ENCODE results near the gene F10.

Gene F10

DNA sequence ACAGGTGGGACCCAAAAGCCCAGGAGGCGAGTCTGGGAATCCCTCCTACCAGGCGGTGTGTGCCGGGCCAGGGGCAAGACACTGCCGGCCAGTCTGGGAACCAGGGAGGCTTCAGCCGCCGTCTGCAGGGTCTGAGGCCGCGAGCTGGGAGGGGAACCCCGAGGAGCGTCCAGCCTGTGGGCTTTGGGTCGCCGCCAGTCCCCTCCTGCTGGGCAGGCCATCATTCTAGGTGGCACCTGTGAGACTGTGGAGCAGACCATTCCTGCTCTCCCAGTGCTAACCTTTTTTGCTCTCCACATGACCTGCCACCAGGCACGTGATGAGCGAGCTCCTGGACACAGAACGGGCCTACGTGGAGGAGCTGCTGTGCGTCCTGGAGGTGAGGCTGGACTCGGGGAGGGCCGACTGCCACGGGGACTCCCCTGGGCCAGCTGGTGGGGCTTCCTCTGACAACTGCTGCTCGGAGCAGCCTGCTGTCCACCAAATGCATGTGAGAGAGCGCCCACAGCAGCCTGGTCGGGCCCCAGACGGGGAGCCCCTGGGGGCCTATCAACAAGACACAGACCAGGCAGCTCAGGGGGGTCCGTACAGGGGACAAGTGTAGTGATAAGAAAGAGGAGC, 41.6 kb upstream of the F10 start:
- TF ChIP-seq POLR2AphosphoS5 (IDR thresholded peaks at IDR 0.05; ENCODE audit: low read depth, low read length), result no peak
- no peak for TF ChIP-seq POLR2A (IDR thresholded peaks at IDR 0.05; ENCODE audit: low read depth, low read length)
- no peak for TF ChIP-seq TAF1 (IDR thresholded peaks at IDR 0.05; ENCODE audit: borderline replicate concordance, low read depth, low read length)
- no peak for FAIRE-seq
- no peak for DNase-seq (ENCODE audit: insufficient read length)

DNA sequence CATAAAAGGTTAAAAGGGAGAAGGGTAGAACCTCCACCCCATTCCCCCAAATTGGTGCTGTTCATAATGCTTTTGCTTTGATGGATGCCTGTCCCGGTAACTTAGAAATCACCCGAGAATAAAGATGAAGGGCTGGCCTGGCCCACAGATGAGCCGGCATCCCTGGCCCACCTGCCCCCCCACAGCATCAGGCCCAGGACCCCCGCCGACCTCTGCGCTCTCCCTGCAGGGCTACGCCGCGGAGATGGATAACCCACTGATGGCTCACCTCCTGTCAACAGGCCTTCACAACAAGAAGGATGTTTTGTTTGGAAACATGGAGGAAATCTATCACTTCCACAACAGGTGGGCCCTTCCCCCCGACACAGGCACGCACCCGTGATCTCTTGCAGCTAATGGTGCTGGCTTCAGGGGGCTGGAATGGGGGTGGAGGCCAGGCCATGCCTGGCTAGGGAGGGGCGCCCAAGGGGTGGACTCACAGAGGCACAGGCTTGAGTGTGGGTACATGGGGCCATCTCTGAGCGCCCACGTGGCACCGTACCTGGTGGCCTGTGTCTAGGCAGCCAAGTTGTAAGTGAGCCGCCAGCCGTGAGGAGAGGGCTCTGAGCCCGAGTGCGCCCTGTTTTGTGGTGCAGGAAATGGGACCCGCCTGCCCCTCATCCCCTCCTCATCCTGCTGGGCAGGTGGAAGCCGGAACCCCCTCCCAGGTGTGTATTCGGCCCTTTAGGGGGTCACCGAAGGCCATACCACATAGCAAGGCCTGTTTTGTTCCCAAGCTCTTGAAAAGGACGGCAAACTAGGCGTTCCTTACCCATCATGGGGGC, 40.2 kb upstream of the F10 start:
- TF ChIP-seq POLR2AphosphoS5 (IDR thresholded peaks at IDR 0.05; ENCODE audit: low read depth, low read length) (no peak), TAF1 (IDR thresholded peaks at IDR 0.05; ENCODE audit: borderline replicate concordance, low read depth, low read length) (no peak)
- no peak for FAIRE-seq

DNA sequence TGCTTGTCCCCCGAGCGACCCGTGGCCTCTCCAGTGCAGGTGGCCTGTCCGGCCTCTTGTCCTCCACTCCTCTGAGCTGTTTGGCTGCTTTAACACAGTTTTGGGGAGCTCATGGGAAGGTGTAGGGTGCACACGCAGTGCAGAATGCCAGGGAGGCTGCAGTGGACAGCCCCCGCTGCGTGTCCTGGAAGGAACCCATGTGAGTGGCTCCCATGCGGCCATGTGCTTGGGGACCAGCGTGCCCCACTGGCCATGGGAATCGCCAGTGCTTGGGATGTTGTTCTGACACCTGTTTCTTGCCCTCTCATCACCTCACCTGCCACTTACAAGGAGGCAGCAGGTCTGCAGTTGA, 39.6 kb upstream of the F10 start:
- FAIRE-seq (no peak), DNase-seq (ENCODE audit: insufficient read length) (no peak)
- TF ChIP-seq POLR2AphosphoS5 (IDR thresholded peaks at IDR 0.05; ENCODE audit: low read depth, low read length), result no peak

More for the DNA sequence above, 40.2 kb upstream of the F10 start:
- no peak for DNase-seq (ENCODE audit: insufficient read length)

DNA sequence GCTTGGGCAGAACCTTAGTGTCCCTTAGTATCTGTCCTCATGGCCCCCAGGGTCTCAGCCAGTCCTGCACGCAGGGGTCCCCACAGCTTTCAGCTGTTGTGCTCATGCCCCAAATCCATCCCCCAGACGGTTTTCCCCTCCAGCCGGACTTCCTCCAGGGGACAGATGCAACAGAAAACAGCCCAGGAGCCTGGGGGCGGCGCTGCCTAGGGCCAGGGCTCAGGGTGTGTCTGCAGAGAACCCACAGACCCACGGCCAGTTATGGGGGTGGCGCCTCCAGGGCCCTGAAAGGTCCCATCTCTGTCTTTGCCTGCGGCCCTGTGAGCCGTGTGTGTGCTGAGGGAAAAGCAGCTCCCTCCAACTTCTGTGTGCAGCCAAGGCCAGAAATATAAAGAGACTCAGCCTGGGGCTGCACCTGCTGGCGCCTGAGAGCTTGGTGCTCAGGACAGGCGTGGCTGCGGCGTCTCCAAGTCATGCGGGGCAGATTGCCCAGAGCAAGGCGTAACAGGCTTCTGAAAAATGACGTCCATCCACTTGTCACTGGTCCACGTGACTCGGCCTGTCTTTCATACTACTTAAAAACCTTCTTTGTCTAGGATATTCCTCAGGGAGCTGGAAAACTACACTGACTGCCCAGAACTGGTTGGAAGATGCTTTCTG, 39.1 kb upstream of the F10 start:
- TF ChIP-seq POLR2A (IDR thresholded peaks at IDR 0.05; ENCODE audit: low read depth, low read length), result no peak
- TF ChIP-seq TAF1 (IDR thresholded peaks at IDR 0.05; ENCODE audit: borderline replicate concordance, low read depth, low read length), result no peak
- no peak for TF ChIP-seq POLR2AphosphoS5 (IDR thresholded peaks at IDR 0.05; ENCODE audit: low read depth, low read length)
- no peak for FAIRE-seq
- DNase-seq (ENCODE audit: insufficient read length), result no peak

DNA sequence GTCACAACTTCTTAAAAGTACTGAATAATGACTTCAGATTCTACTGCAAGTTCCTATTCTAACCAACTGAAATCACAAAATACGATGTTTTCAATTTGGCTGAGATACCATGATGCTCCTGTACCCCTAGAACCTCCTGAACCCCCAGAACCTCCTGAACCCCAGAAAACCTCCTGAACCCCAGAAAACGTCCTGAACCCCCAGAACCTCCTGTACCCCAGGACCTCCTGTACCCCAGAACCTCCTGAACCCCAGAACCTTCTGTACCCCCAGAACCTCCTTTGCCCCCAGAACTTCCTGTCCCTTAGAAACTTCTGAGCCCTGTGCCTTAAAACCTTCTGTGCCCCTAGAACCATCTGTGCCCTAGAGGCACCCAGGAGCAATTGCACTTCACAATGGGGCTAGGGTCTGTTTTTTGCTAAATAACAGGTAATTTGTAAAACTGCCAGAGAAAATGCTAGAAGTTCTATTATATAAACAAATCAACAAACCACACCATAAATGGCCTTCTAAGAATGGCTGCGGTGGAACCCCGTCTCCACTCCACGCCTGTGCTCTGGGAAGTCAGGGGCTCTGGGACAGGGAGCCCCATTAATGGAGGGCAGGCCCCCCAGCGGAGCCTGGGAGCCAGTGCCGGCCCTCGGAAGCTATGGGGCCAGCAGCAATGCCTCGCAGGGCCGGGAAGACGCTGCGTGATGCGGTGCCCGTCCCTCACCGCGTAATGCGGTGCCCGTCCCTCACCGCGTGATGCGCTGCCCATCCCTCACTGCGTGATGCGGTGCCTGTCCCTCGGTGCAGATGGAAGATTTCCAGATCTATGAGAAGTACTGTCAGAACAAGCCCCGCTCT, 38.3 kb upstream of the F10 start:
- DNase-seq (ENCODE audit: insufficient read length) (no peak), FAIRE-seq (no peak)
- no peak for TF ChIP-seq POLR2A (IDR thresholded peaks at IDR 0.05; ENCODE audit: low read depth, low read length)
- TF ChIP-seq POLR2AphosphoS5 (IDR thresholded peaks at IDR 0.05; ENCODE audit: low read depth, low read length), result no peak
- TF ChIP-seq TAF1 (IDR thresholded peaks at IDR 0.05; ENCODE audit: borderline replicate concordance, low read depth, low read length), result no peak

DNA sequence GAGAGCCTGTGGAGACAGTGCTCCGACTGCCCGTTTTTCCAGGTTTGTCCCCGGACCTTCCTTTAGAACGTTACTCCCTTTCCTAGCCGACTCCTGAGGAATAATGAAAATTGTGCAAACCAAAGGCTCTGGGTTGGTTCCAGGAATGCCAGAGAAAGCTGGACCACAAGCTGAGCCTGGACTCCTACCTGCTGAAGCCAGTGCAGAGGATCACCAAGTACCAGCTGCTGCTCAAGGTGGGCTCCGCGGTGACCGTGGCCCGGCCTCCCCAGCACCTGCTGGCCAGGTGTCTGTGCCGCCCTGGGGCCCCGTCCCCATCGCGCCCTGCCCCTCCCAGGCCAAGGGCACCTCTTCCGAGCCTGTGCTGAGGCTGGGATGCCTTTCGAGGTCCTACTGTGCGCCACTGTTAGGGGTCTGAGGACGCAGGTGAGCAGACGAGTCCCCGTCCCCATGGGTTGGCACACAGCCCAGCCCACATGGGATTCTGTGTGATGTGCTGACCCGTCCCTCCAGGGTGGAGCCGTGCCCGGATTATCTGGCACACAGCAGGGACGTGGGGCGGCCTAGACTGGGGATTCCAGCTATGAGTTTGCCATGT, 37.6 kb upstream of the F10 start:
- FAIRE-seq, result no peak
- TF ChIP-seq TAF1 (IDR thresholded peaks at IDR 0.05; ENCODE audit: borderline replicate concordance, low read depth, low read length) (no peak), POLR2AphosphoS5 (IDR thresholded peaks at IDR 0.05; ENCODE audit: low read depth, low read length) (no peak), POLR2A (IDR thresholded peaks at IDR 0.05; ENCODE audit: low read depth, low read length) (no peak)
- DNase-seq (ENCODE audit: insufficient read length), result no peak

DNA sequence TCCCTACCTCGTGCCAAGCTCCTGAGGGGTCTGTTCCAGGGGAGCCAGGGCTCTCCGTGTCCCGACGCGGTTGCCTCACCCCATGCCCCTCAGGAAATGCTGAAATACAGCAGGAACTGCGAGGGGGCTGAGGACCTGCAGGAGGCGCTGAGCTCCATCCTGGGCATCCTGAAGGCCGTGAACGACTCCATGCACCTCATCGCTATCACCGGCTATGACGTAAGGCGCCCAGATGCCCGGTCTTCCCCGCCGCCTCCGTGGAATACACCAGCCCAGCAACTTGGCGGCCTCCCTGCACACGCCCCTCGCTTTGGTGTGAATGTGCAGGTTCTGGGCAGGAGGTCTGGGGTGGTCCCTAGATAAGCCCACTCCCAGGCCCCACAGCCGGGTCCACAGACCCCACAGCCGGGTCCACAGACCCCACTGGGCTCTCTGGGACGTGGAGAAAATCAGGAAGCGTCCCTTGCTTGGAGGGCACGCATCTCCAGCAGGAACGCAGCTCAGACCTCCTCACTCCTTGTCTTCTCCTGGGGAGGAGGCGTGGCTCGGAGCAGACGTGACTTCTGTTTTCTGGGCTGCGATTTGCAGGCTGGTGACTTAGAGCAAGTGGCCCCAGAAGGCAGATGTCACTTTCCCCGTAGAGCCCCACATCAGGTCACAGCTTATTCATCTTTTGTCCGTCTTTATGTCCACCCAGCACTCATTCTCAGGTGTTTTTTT, 36.4 kb upstream of the F10 start:
- DNase-seq (ENCODE audit: insufficient read length) (no peak), FAIRE-seq (no peak)
- TF ChIP-seq POLR2AphosphoS5 (IDR thresholded peaks at IDR 0.05; ENCODE audit: low read depth, low read length), result no peak
- TF ChIP-seq TAF1 (IDR thresholded peaks at IDR 0.05; ENCODE audit: borderline replicate concordance, low read depth, low read length), result no peak
- TF ChIP-seq POLR2A (IDR thresholded peaks at IDR 0.05; ENCODE audit: low read depth, low read length), result no peak

DNA sequence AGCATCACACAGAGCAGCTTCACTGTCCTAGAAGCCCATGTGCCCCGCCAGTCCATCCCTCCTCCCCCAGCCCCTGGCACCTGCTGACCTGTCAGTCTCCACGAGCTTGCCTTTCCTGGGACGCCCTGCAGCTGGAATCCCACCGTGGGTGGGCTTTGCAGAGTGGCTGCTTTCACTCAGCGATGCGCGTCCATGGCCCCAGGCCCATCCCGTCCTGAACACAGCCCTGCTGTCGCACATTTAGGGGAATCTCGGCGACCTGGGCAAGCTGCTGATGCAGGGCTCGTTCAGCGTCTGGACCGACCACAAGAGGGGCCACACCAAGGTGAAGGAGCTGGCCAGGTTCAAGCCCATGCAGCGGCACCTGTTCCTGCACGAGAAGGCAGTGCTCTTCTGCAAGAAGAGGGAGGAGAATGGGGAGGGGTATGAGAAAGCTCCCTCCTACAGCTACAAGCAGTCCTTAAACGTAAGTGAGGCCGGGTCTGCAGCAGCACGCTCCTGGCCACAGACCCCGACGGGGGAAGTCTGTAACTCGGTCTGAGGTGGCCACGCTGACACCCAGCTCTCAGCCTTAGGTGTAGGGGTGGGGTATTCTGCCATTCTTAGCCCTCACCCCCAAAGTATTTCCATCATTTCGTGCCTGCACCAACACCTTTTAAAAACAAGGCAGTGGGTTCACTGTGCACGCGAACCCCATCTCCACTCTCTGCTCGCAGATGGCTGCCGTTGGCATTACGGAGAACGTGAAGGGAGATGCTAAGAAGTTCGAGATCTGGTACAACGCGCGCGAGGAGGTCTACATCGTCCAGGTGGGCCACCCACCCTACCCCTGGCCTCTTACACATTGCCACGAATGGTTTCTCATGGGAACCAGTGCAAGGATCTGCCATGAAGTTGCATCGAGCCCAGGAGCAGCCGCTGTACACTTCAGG, 35.3 kb upstream of the F10 start:
- TF ChIP-seq TAF1 (IDR thresholded peaks at IDR 0.05; ENCODE audit: borderline replicate concordance, low read depth, low read length) (no peak), POLR2A (IDR thresholded peaks at IDR 0.05; ENCODE audit: low read depth, low read length) (no peak), POLR2AphosphoS5 (IDR thresholded peaks at IDR 0.05; ENCODE audit: low read depth, low read length) (no peak)
- FAIRE-seq (no peak), DNase-seq (ENCODE audit: insufficient read length) (no peak)

DNA sequence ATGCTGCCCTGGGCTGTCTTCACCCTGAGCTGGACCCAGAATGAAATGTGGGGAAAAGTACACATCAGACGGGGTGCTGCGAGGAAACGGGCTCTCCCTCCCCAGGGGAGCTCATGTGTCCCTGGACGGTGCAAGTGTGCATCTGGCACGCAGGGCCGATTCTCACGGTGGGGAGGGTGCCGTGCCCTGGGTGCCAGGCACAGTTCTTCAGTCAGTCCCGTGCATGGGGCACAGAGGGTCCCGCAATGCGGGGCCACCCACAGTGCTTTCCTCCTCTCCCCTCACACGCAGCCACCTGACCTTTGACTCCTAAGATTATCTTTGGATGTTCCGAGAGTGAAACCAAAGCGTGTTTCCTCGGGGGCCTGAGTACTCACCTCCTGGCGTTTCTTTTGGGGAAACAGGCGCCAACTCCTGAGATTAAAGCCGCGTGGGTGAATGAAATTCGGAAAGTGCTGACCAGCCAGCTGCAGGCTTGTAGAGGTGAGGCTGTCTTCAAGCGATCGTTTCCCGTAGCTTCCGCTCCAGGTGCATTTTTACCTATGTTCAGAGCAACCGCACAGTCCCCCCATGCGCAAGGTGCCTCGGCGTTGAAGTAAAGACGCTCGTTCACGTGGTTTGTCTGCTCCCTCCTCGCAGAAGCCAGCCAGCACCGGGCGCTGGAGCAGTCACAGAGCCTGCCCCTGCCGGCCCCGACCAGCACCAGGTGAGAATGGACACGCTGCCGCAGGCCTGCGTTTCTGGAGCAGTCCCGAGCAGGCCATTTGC, 34.5 kb upstream of the F10 start:
- DNase-seq (ENCODE audit: insufficient read length), result no peak
- FAIRE-seq, result no peak
- TF ChIP-seq POLR2A (IDR thresholded peaks at IDR 0.05; ENCODE audit: low read depth, low read length), result no peak
- TF ChIP-seq TAF1 (IDR thresholded peaks at IDR 0.05; ENCODE audit: borderline replicate concordance, low read depth, low read length), result no peak
- TF ChIP-seq POLR2AphosphoS5 (IDR thresholded peaks at IDR 0.05; ENCODE audit: low read depth, low read length), result no peak
